ENCODE results near the gene TLR6. TPM values are rescaled to one million over a fixed set of nuclear protein-coding genes. Genes with fewer than 3 reads are reported as not detected.

The TLR6 gene
- total RNA-seq, 1 experiment from 2014 or later, result 4.8 TPM

DNA sequence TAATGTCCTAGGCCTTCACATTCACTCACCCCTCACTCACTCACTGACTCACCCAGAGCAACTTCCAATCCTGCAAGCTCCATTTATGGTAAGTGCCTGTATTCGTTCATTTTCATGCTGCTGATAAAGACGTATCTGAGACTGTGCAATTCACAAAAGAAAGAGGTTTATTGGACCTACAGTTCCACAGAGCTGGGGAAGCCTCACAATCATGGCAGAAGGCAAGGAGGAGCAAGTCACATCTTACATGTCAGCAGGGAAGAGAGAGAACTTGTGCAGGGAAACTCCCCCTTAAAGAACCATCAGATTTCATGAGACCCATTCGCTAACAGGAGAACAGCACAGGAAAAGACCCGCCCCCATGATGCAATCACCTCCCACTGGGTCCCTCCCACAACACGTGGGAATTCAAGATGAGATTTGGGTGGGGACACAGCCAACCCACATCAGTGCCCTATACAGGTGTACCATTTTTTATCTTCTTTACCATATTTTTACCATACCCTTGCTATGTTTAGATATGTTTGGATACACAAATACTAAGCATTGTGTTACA is 33.8 kb downstream of the TLR6 start:
- Histone ChIP-seq H3K36me3 (ENCODE audit: control insufficient read depth in 1 of 2, insufficient read depth in 2 of 2, low read length in 2 of 2) (no peaks in the 10 kb centered on the region), H3K4me2 (ENCODE audit: low read length) (no peak overlapping the region), H4K20me1 (ENCODE audit: insufficient read depth) (no peaks in the 10 kb centered on the region), H3K27me3 (ENCODE audit: insufficient read depth, low read length) (no peaks in the 10 kb centered on the region), H3K27ac (ENCODE audit: low read depth, low read length) (no peak overlapping the region), H3K79me2 (ENCODE audit: insufficient read depth, low read length) (no peaks in the 10 kb centered on the region), H3K9ac (ENCODE audit: low read length) (no peak overlapping the region), H2AFZ (ENCODE audit: low read depth, low read length, poor library complexity, severe bottlenecking) (no peak overlapping the region), H3K9me3 (ENCODE audit: control insufficient read depth in 1 of 2, insufficient read depth in 1 of 2, low read depth in 1 of 2, low read length in 2 of 2) (no peaks in the 10 kb centered on the region), H3K4me1 (ENCODE audit: control insufficient read depth in 1 of 2, insufficient read depth in 2 of 2, low read length in 2 of 2) (no peaks in the 10 kb centered on the region), H3K9me2 (ENCODE audit: insufficient read depth) (no peaks in the 10 kb centered on the region), H3K4me3 (replicated peaks in 1 of 2; ENCODE audit: low read depth in 1 of 2, low read length in 2 of 2) (no peak overlapping the region)
- POLR2A ChIA-PET, result no interaction called here
- DNase-seq (ENCODE audit: low read depth, low spot score) (no peak), ATAC-seq (no peak)
- no TSS peak for BruUV-seq (replicated peaks)
- no peak for TF ChIP-seq SRF (IDR thresholded peaks at IDR 0.05; ENCODE audit: low read depth)
- RAD21 ChIA-PET (ENCODE audit: low non-redundant PET in 1 of 2, low total read pairs in 2 of 2, uncharacterized antibody in 2 of 2, unreplicated experiment in 2 of 2), result no interaction called here
- CTCF ChIA-PET, result interaction anchor here (1.4 kb wide), 1 partner anchor 41 kb away, joined by 4 read pairs; no protein-coding TSS in a partner anchor
- intact Hi-C loops (cut with micrococcal nuclease), result no loop called here

DNA sequence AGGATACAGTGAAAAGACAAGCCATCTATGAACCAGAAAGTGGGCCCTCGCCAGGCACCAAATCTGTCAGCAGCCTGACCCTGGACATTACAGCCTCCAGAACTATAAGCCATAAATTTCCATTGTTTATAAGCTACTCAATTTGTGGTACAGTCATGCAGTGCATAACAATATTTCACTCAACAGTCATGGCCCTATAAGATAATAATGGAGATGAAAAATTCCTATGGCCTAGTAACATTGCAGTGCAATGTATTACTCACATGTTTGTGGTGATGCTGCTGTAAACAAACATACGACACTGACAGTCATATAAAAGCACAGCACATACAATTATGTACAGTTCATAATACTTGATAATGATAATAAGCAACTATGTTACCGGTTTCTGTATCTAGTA is 34.9 kb downstream of the TLR6 start:
- no peak for ATAC-seq
- no peaks in the 10 kb centered on the region for H3K9me2 ChIP-seq (ENCODE audit: insufficient read depth)
- no peaks in the 10 kb centered on the region for H3K4me1 ChIP-seq (ENCODE audit: control insufficient read depth in 1 of 2, insufficient read depth in 2 of 2, low read length in 2 of 2)
- H3K27ac ChIP-seq (ENCODE audit: low read depth, low read length), result no peak overlapping the region
- H3K36me3 ChIP-seq (ENCODE audit: control insufficient read depth in 1 of 2, insufficient read depth in 2 of 2, low read length in 2 of 2), result no peaks in the 10 kb centered on the region
- ChIA-PET RAD21 (ENCODE audit: low non-redundant PET in 1 of 2, low total read pairs in 2 of 2, uncharacterized antibody in 2 of 2, unreplicated experiment in 2 of 2) (no interaction called here), POLR2A (no interaction called here), CTCF (interaction anchor here (1.4 kb wide), 1 partner anchor 40 kb away, joined by 4 read pairs; no protein-coding TSS in a partner anchor)
- intact Hi-C loops (cut with micrococcal nuclease), result no loop called here
- BruUV-seq (replicated peaks), result no TSS peak
- H3K27me3 ChIP-seq (ENCODE audit: insufficient read depth, low read length), result no peaks in the 10 kb centered on the region
- DNase-seq (ENCODE audit: low read depth, low spot score), result no peak
- no peaks in the 10 kb centered on the region for H3K9me3 ChIP-seq (ENCODE audit: control insufficient read depth in 1 of 2, insufficient read depth in 1 of 2, low read depth in 1 of 2, low read length in 2 of 2)
- no peak overlapping the region for H2AFZ ChIP-seq (ENCODE audit: low read depth, low read length, poor library complexity, severe bottlenecking)
- no peak overlapping the region for H3K4me2 ChIP-seq (ENCODE audit: low read length)
- no peaks in the 10 kb centered on the region for H4K20me1 ChIP-seq (ENCODE audit: insufficient read depth)
- H3K9ac ChIP-seq (ENCODE audit: low read length), result no peak overlapping the region
- H3K4me3 ChIP-seq (replicated peaks in 1 of 2; ENCODE audit: low read depth in 1 of 2, low read length in 2 of 2), result no peak overlapping the region
- H3K79me2 ChIP-seq (ENCODE audit: insufficient read depth, low read length), result no peaks in the 10 kb centered on the region
- TF ChIP-seq POLR2AphosphoS5 (IDR thresholded peaks at IDR 0.05; ENCODE audit: low read depth, low read length) (no peak), CBX3 (IDR thresholded peaks at IDR 0.05; ENCODE audit: low read depth) (no peak), CEBPB (IDR thresholded peaks at IDR 0.05; ENCODE audit: low read depth) (no peak), YY1 (IDR thresholded peaks at IDR 0.05; ENCODE audit: extremely low read depth, insufficient replicate concordance, low read depth, low read length) (no peak), FOSL1 (IDR thresholded peaks at IDR 0.05; ENCODE audit: low read depth) (no peak), ELF1 (IDR thresholded peaks at IDR 0.05; ENCODE audit: borderline replicate concordance, low read depth) (no peak), SP1 (IDR thresholded peaks at IDR 0.05; ENCODE audit: low read depth) (no peak), EGR1 (IDR thresholded peaks at IDR 0.05; ENCODE audit: low read depth) (no peak), EZH2phosphoT487 (IDR thresholded peaks at IDR 0.05; ENCODE audit: borderline replicate concordance) (no peak), TCF7L2 (IDR thresholded peaks at IDR 0.05; ENCODE audit: borderline replicate concordance, extremely low read depth, insufficient read depth, insufficient read length) (no peak), EZH2 (IDR thresholded peaks at IDR 0.05) (no peak), RAD21 (IDR thresholded peaks at IDR 0.05; ENCODE audit: low read depth) (no peak), SIN3A (IDR thresholded peaks at IDR 0.05; ENCODE audit: low read depth) (no peak)
- TF ChIP-seq, protein P1, sequence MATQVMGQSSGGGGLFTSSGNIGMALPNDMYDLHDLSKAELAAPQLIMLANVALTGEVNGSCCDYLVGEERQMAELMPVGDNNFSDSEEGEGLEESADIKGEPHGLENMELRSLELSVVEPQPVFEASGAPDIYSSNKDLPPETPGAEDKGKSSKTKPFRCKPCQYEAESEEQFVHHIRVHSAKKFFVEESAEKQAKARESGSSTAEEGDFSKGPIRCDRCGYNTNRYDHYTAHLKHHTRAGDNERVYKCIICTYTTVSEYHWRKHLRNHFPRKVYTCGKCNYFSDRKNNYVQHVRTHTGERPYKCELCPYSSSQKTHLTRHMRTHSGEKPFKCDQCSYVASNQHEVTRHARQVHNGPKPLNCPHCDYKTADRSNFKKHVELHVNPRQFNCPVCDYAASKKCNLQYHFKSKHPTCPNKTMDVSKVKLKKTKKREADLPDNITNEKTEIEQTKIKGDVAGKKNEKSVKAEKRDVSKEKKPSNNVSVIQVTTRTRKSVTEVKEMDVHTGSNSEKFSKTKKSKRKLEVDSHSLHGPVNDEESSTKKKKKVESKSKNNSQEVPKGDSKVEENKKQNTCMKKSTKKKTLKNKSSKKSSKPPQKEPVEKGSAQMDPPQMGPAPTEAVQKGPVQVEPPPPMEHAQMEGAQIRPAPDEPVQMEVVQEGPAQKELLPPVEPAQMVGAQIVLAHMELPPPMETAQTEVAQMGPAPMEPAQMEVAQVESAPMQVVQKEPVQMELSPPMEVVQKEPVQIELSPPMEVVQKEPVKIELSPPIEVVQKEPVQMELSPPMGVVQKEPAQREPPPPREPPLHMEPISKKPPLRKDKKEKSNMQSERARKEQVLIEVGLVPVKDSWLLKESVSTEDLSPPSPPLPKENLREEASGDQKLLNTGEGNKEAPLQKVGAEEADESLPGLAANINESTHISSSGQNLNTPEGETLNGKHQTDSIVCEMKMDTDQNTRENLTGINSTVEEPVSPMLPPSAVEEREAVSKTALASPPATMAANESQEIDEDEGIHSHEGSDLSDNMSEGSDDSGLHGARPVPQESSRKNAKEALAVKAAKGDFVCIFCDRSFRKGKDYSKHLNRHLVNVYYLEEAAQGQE (IDR thresholded peaks at IDR 0.05; ENCODE audit: low read depth), result no peak
- TF ChIP-seq, protein P2, sequence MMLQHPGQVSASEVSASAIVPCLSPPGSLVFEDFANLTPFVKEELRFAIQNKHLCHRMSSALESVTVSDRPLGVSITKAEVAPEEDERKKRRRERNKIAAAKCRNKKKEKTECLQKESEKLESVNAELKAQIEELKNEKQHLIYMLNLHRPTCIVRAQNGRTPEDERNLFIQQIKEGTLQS (IDR thresholded peaks at IDR 0.05), result no peak
- TF ChIP-seq, protein P3, sequence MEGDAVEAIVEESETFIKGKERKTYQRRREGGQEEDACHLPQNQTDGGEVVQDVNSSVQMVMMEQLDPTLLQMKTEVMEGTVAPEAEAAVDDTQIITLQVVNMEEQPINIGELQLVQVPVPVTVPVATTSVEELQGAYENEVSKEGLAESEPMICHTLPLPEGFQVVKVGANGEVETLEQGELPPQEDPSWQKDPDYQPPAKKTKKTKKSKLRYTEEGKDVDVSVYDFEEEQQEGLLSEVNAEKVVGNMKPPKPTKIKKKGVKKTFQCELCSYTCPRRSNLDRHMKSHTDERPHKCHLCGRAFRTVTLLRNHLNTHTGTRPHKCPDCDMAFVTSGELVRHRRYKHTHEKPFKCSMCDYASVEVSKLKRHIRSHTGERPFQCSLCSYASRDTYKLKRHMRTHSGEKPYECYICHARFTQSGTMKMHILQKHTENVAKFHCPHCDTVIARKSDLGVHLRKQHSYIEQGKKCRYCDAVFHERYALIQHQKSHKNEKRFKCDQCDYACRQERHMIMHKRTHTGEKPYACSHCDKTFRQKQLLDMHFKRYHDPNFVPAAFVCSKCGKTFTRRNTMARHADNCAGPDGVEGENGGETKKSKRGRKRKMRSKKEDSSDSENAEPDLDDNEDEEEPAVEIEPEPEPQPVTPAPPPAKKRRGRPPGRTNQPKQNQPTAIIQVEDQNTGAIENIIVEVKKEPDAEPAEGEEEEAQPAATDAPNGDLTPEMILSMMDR (IDR thresholded peaks at IDR 0.05 in 2 of 3, conservative IDR thresholded peaks at IDR 0.05 in 1 of 3; ENCODE audit: borderline replicate concordance in 1 of 3, insufficient read depth in 1 of 3, low read depth in 2 of 3, low read length in 2 of 3), result no peak
